ENCODE measurements around the gene SSBP3.

GRCh38 chr1:54278941-54279422 is 127.2 kb downstream of the SSBP3 start:
- no peak for TF ChIP-seq CTCF (conservative IDR thresholded peaks at IDR 0.05; ENCODE audit: low read length)
- no peak for TF ChIP-seq EZH2phosphoT487 (IDR thresholded peaks at IDR 0.05; ENCODE audit: borderline replicate concordance, low read depth, low read length)
